HFFc6 (cell line): ENCODE results near the gene STT3B. TPM values are rescaled to one million over a fixed set of nuclear protein-coding genes. Genes with fewer than 3 reads are reported as not detected.

ENCODE experiments used
- DNase-seq: peaks from one replicate; pipeline ENCODE4 v3.0.0-alpha.2; 2018
- H3K27ac Mint-ChIP-seq: 2 replicates; pipeline ENCODE4 v1.8.0; 2020; ENCODE audit warnings: mild to moderate bottlenecking, mixed read lengths
- H3K27me3 Mint-ChIP-seq: 2 replicates; pipeline ENCODE4 v1.8.0; 2021; ENCODE audit warnings: mild to moderate bottlenecking, moderate library complexity, mixed read lengths; ENCODE audit not compliant: insufficient read depth
- H3K36me3 Mint-ChIP-seq: 2 replicates; pipeline ENCODE4 v1.8.0; 2021; ENCODE audit warnings: low read depth, mixed read lengths
- H3K4me1 Mint-ChIP-seq: 2 replicates; pipeline ENCODE4 v1.8.0; 2020; ENCODE audit warnings: low read depth, mixed read lengths
- H3K4me3 Mint-ChIP-seq: 2 replicates; pipeline ENCODE4 v1.8.0; 2020; ENCODE audit warnings: mild to moderate bottlenecking, moderate library complexity, mixed read lengths
- H3K9me3 Mint-ChIP-seq: 2 replicates; pipeline ENCODE4 v1.8.0; 2020; ENCODE audit warnings: mild to moderate bottlenecking, mixed read lengths
- total RNA-seq, 6 experiments: library from RNA; stranded (reverse); fragmentation: NEBNext Ultra II Directional; extraction: Animal tissue kit (Norgen Biotek cat#: 25700); gene quantifications; 2 replicates in 1 of 6; 3 replicates in 5 of 6; pipeline ENCODE4 v1.2.3, GENCODE V29; 2021
- TF ChIP-seq, protein P1 (sequence below): fragments of 200-600 bp; sonication (generic); IDR thresholded peaks from 2 replicates; pipeline ENCODE4 v1.5.0; 2021; ENCODE audit warnings: antibody characterized with exemption, mild to moderate bottlenecking

The STT3B gene
- total RNA-seq, 6 experiments from 2014 or later = 124 to 153 (median 135) TPM

DNA sequence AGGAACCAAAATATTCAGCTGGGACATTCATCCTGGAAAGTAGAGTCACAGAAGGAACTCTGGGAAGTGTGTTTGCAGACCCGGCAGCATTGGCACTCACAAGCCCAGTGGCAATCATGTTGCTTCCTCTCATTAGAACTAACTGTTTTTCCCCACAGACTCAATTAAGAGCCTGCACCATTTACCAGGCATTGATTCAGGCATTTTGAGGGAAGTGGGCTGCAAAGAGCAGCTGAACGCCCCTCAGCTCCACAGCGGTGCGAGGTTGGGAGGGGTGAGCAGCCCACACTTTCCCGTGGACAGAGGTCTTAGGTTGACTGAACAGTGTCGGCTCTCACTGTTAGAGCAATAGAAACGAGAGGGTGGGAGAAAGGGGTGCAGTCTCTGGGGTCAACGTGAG, 143.8 kb downstream of the STT3B start:
- Mint-ChIP-seq H3K27me3 (no peaks in the 10 kb centered on the region; the same call in none of the 2 replicates), H3K36me3 (no peaks in the 10 kb centered on the region), H3K27ac (no peak overlapping the region), H3K9me3 (no peaks in the 10 kb centered on the region), H3K4me1 (no peaks in the 10 kb centered on the region), H3K4me3 (no peak overlapping the region)
- TF ChIP-seq, protein P1, sequence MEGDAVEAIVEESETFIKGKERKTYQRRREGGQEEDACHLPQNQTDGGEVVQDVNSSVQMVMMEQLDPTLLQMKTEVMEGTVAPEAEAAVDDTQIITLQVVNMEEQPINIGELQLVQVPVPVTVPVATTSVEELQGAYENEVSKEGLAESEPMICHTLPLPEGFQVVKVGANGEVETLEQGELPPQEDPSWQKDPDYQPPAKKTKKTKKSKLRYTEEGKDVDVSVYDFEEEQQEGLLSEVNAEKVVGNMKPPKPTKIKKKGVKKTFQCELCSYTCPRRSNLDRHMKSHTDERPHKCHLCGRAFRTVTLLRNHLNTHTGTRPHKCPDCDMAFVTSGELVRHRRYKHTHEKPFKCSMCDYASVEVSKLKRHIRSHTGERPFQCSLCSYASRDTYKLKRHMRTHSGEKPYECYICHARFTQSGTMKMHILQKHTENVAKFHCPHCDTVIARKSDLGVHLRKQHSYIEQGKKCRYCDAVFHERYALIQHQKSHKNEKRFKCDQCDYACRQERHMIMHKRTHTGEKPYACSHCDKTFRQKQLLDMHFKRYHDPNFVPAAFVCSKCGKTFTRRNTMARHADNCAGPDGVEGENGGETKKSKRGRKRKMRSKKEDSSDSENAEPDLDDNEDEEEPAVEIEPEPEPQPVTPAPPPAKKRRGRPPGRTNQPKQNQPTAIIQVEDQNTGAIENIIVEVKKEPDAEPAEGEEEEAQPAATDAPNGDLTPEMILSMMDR = no peak
- DNase-seq = no peak

DNA sequence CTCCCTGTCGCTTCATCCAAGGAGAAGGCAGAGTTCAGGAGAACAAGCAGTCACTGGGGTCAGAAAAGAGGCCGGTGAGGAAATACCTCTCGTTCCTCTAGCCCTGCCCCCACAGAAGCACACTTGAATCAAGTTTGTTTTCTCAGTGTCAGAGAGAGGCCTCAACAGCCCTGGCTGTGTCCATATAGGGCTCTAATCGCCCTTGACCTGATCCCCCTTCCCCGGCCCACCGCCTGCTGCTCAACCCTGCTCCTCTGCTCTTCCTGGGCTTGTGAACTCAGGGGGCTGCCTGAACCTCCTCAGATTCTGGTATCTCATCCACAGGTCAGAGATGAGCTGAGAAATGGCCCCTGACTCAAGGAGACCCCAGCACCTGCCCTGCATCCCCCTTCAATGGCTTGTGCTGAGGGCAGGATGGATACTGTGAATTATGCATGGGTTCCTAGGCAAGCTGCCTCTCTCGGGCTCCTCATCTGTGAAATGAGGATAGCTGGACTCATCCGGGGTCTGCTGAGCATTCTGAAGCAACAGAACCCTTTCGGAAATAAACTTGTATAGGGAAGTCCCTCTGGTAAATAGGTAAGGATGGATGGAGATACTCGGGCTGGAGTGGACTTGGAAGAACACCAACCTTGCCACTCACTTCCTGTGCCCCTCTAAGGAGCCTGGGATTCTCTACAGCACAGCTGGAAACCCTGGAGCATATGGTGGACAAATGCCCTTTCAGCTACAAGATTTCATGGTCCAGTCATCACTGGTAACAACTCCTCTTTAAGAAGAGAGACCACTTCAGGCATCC, 147.5 kb downstream of the STT3B start:
- TF ChIP-seq, protein P1 = no peak
- Mint-ChIP-seq H3K4me3 (no peak overlapping the region), H3K27me3 (peaks cover 5% of the 10 kb centered on the region), H3K4me1 (no peaks in the 10 kb centered on the region), H3K27ac (no peak overlapping the region), H3K36me3 (peaks cover 3% of the 10 kb centered on the region; the same call in 1 of the 2 replicates), H3K9me3 (no peaks in the 10 kb centered on the region)
- no peak for DNase-seq
